ENCODE results near the gene RASL11A.
"Not testable (repeated sequence)": the region's sequence is repeated elsewhere in the genome, so short reads cannot be mapped to it uniquely, and the experiment has no call there.

The RASL11A gene

GRCh38 chr13:27270594-27271520 is at the start of gene RASL11A:
Gene RASL11A, plus strand, starts transcription at chr13:27270830. Its CDS starts 115 bp downstream, at chr13:27270945.
- Histone ChIP-seq H3K27me3 (ENCODE audit: control insufficient read depth in 5 of 5, insufficient read depth in 4 of 5, low read length in 5 of 5) (no peaks in the 10 kb centered on the region), H3K27ac (ENCODE audit: low read depth, low read length) (peak within 1 kb of the TSS; percentile 78), H3K9ac (ENCODE audit: low read length in 5 of 5) (peak within 1 kb of the TSS; percentile 38 to 91 (median 80)), H3K9me3 (ENCODE audit: control insufficient read depth in 5 of 5, low read length in 5 of 5) (no peaks in the 10 kb centered on the region), H3K36me3 (ENCODE audit: control insufficient read depth in 5 of 5, insufficient read depth in 5 of 5, low read length in 5 of 5) (no peaks in the 10 kb centered on the region), H3K4me1 (ENCODE audit: control insufficient read depth in 5 of 5, insufficient read depth in 5 of 5, low read length in 5 of 5) (peaks cover 5 to 40% (median 33%) of the 10 kb centered on the region in 5 donors), H3K4me3 (ENCODE audit: low read depth in 1 of 5, low read length in 5 of 5) (peak within 1 kb of the TSS; percentile 77 to 90 (median 86))

GRCh38 chr13:27222100-27222499 is 48.5 kb upstream of the RASL11A start:
- not testable (repeated sequence) for H3K9ac ChIP-seq (ENCODE audit: low read length in 5 of 5); H3K27ac ChIP-seq (ENCODE audit: low read depth, low read length); H3K9me3 ChIP-seq (ENCODE audit: control insufficient read depth in 5 of 5, low read length in 5 of 5); H3K4me3 ChIP-seq (ENCODE audit: low read depth in 1 of 5, low read length in 5 of 5); H3K27me3 ChIP-seq (ENCODE audit: control insufficient read depth in 5 of 5, insufficient read depth in 4 of 5, low read length in 5 of 5); H3K4me1 ChIP-seq (ENCODE audit: control insufficient read depth in 5 of 5, insufficient read depth in 5 of 5, low read length in 5 of 5); H3K36me3 ChIP-seq (ENCODE audit: control insufficient read depth in 5 of 5, insufficient read depth in 5 of 5, low read length in 5 of 5)

- H3K9me3 ChIP-seq (ENCODE audit: control insufficient read depth in 5 of 5, low read length in 5 of 5) = peaks cover 0 to 3% (median 0%) of the 10 kb centered on the region in 5 donors
- H3K9ac ChIP-seq (ENCODE audit: low read length in 5 of 5) = no peak overlapping the region
- H3K27me3 ChIP-seq (ENCODE audit: control insufficient read depth in 5 of 5, insufficient read depth in 4 of 5, low read length in 5 of 5) = no peaks in the 10 kb centered on the region
- no peak overlapping the region for H3K4me3 ChIP-seq (ENCODE audit: low read depth in 1 of 5, low read length in 5 of 5)
- H3K27ac ChIP-seq (ENCODE audit: low read depth, low read length) = no peak overlapping the region
- H3K4me1 ChIP-seq (ENCODE audit: control insufficient read depth in 5 of 5, insufficient read depth in 5 of 5, low read length in 5 of 5) = no peaks in the 10 kb centered on the region
- H3K36me3 ChIP-seq (ENCODE audit: control insufficient read depth in 5 of 5, insufficient read depth in 5 of 5, low read length in 5 of 5) = no peaks in the 10 kb centered on the region
These were observed 43.6 kb upstream of the RASL11A start for GRCh38 chr13:27226991-27227390.

GRCh38 chr13:27228131-27228530 is 42.5 kb upstream of the RASL11A start:
- Histone ChIP-seq H3K27ac (ENCODE audit: low read depth, low read length) (no peak overlapping the region), H3K27me3 (ENCODE audit: control insufficient read depth in 5 of 5, insufficient read depth in 4 of 5, low read length in 5 of 5) (no peaks in the 10 kb centered on the region), H3K9me3 (ENCODE audit: control insufficient read depth in 5 of 5, low read length in 5 of 5) (peaks cover 0 to 3% (median 0%) of the 10 kb centered on the region in 5 donors), H3K4me1 (ENCODE audit: control insufficient read depth in 5 of 5, insufficient read depth in 5 of 5, low read length in 5 of 5) (no peaks in the 10 kb centered on the region), H3K4me3 (ENCODE audit: low read depth in 1 of 5, low read length in 5 of 5) (no peak overlapping the region), H3K36me3 (ENCODE audit: control insufficient read depth in 5 of 5, insufficient read depth in 5 of 5, low read length in 5 of 5) (no peaks in the 10 kb centered on the region), H3K9ac (ENCODE audit: low read length in 5 of 5) (no peak overlapping the region)

GRCh38 chr13:27229642-27230041 is 41.0 kb upstream of the RASL11A start:
- H3K27me3 ChIP-seq (ENCODE audit: control insufficient read depth in 5 of 5, insufficient read depth in 4 of 5, low read length in 5 of 5) = no peaks in the 10 kb centered on the region
- no peak overlapping the region for H3K27ac ChIP-seq (ENCODE audit: low read depth, low read length)
- H3K4me3 ChIP-seq (ENCODE audit: low read depth in 1 of 5, low read length in 5 of 5) = no peak overlapping the region
- no peaks in the 10 kb centered on the region for H3K4me1 ChIP-seq (ENCODE audit: control insufficient read depth in 5 of 5, insufficient read depth in 5 of 5, low read length in 5 of 5)
- H3K36me3 ChIP-seq (ENCODE audit: control insufficient read depth in 5 of 5, insufficient read depth in 5 of 5, low read length in 5 of 5) = no peaks in the 10 kb centered on the region
- H3K9me3 ChIP-seq (ENCODE audit: control insufficient read depth in 5 of 5, low read length in 5 of 5) = peaks cover 0 to 3% (median 0%) of the 10 kb centered on the region in 5 donors
- H3K9ac ChIP-seq (ENCODE audit: low read length in 5 of 5) = no peak overlapping the region

- H3K36me3 ChIP-seq (ENCODE audit: control insufficient read depth in 5 of 5, insufficient read depth in 5 of 5, low read length in 5 of 5) = no peaks in the 10 kb centered on the region
- no peak overlapping the region for H3K4me3 ChIP-seq (ENCODE audit: low read depth in 1 of 5, low read length in 5 of 5)
- no peaks in the 10 kb centered on the region for H3K9me3 ChIP-seq (ENCODE audit: control insufficient read depth in 5 of 5, low read length in 5 of 5)
- no peaks in the 10 kb centered on the region for H3K27me3 ChIP-seq (ENCODE audit: control insufficient read depth in 5 of 5, insufficient read depth in 4 of 5, low read length in 5 of 5)
- H3K9ac ChIP-seq (ENCODE audit: low read length in 5 of 5) = no peak overlapping the region
- H3K4me1 ChIP-seq (ENCODE audit: control insufficient read depth in 5 of 5, insufficient read depth in 5 of 5, low read length in 5 of 5) = no peaks in the 10 kb centered on the region
- H3K27ac ChIP-seq (ENCODE audit: low read depth, low read length) = no peak overlapping the region
These were observed 36.7 kb upstream of the RASL11A start for GRCh38 chr13:27233964-27234363.

- no peaks in the 10 kb centered on the region for H3K9me3 ChIP-seq (ENCODE audit: control insufficient read depth in 5 of 5, low read length in 5 of 5)
- H3K27ac ChIP-seq (ENCODE audit: low read depth, low read length) = no peak overlapping the region
- no peaks in the 10 kb centered on the region for H3K36me3 ChIP-seq (ENCODE audit: control insufficient read depth in 5 of 5, insufficient read depth in 5 of 5, low read length in 5 of 5)
- no peaks in the 10 kb centered on the region for H3K27me3 ChIP-seq (ENCODE audit: control insufficient read depth in 5 of 5, insufficient read depth in 4 of 5, low read length in 5 of 5)
- H3K4me3 ChIP-seq (ENCODE audit: low read depth in 1 of 5, low read length in 5 of 5) = no peak overlapping the region
- H3K4me1 ChIP-seq (ENCODE audit: control insufficient read depth in 5 of 5, insufficient read depth in 5 of 5, low read length in 5 of 5) = no peaks in the 10 kb centered on the region
- H3K9ac ChIP-seq (ENCODE audit: low read length in 5 of 5) = no peak overlapping the region
These were observed 34.2 kb upstream of the RASL11A start for GRCh38 chr13:27236478-27236877.

GRCh38 chr13:27242702-27243101 is 27.9 kb upstream of the RASL11A start:
- Histone ChIP-seq H3K27ac (ENCODE audit: low read depth, low read length) (no peak overlapping the region), H3K4me1 (ENCODE audit: control insufficient read depth in 5 of 5, insufficient read depth in 5 of 5, low read length in 5 of 5) (no peaks in the 10 kb centered on the region), H3K27me3 (ENCODE audit: control insufficient read depth in 5 of 5, insufficient read depth in 4 of 5, low read length in 5 of 5) (no peaks in the 10 kb centered on the region), H3K36me3 (ENCODE audit: control insufficient read depth in 5 of 5, insufficient read depth in 5 of 5, low read length in 5 of 5) (peaks cover 0 to 5% (median 0%) of the 10 kb centered on the region in 5 donors), H3K9me3 (ENCODE audit: control insufficient read depth in 5 of 5, low read length in 5 of 5) (no peaks in the 10 kb centered on the region), H3K4me3 (ENCODE audit: low read depth in 1 of 5, low read length in 5 of 5) (no peak overlapping the region), H3K9ac (ENCODE audit: low read length in 5 of 5) (no peak overlapping the region)

- H3K9me3 ChIP-seq (ENCODE audit: control insufficient read depth in 5 of 5, low read length in 5 of 5) = no peaks in the 10 kb centered on the region
- H3K27ac ChIP-seq (ENCODE audit: low read depth, low read length) = no peak overlapping the region
- no peaks in the 10 kb centered on the region for H3K27me3 ChIP-seq (ENCODE audit: control insufficient read depth in 5 of 5, insufficient read depth in 4 of 5, low read length in 5 of 5)
- H3K4me3 ChIP-seq (ENCODE audit: low read depth in 1 of 5, low read length in 5 of 5) = no peak overlapping the region
- peaks cover 0 to 5% (median 0%) of the 10 kb centered on the region in 5 donors for H3K36me3 ChIP-seq (ENCODE audit: control insufficient read depth in 5 of 5, insufficient read depth in 5 of 5, low read length in 5 of 5)
- H3K9ac ChIP-seq (ENCODE audit: low read length in 5 of 5) = no peak overlapping the region
- peaks cover 0 to 7% (median 6%) of the 10 kb centered on the region in 5 donors for H3K4me1 ChIP-seq (ENCODE audit: control insufficient read depth in 5 of 5, insufficient read depth in 5 of 5, low read length in 5 of 5)
These were observed 25.0 kb upstream of the RASL11A start for GRCh38 chr13:27245610-27246009.

GRCh38 chr13:27250833-27251165 is 19.8 kb upstream of the RASL11A start:
- Histone ChIP-seq H3K4me1 (ENCODE audit: control insufficient read depth in 5 of 5, insufficient read depth in 5 of 5, low read length in 5 of 5) (peaks cover 2 to 41% (median 30%) of the 10 kb centered on the region in 5 donors), H3K9ac (ENCODE audit: low read length in 5 of 5) (peak overlapping the region; percentile 96 to 100 (median 98)), H3K9me3 (ENCODE audit: control insufficient read depth in 5 of 5, low read length in 5 of 5) (no peaks in the 10 kb centered on the region), H3K36me3 (ENCODE audit: control insufficient read depth in 5 of 5, insufficient read depth in 5 of 5, low read length in 5 of 5) (peaks cover 9 to 21% (median 13%) of the 10 kb centered on the region in 5 donors), H3K27ac (ENCODE audit: low read depth, low read length) (peak overlapping the region; percentile 99), H3K27me3 (ENCODE audit: control insufficient read depth in 5 of 5, insufficient read depth in 4 of 5, low read length in 5 of 5) (no peaks in the 10 kb centered on the region), H3K4me3 (ENCODE audit: low read depth in 1 of 5, low read length in 5 of 5) (peak overlapping the region; percentile 89 to 99 (median 94))
